Measurements from ENCODE around the gene MOSMO.

DNA sequence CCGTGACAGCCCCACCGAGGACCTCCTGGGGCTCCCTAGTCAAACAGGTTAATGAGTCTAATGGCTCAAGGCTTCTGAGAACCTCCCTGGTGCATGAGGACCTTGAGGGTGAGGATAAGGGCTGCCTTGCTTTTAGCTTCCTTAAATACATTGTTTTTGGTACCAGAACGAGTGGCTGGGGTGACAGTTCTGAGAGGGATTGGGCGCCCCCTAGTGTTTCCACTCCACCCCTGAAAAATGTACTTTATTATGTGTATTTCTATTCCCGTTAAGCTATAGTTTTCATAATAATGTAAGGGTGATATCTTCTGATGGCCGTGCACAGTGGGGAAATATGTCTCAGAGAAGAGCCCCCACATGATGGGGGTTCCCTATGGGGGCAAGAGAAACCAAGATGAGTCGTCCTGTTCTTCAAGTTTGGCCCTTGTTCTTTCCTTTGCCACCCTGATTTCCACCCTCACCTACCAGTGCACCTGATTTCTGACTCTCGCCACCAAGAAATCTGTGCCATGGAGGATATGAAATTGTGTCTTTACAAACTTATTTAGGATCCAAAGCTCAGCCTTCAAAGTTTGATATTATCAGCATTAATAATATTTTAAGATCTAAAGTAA lies 69.9 kb downstream of the MOSMO start:
- TF ChIP-seq, protein P1, sequence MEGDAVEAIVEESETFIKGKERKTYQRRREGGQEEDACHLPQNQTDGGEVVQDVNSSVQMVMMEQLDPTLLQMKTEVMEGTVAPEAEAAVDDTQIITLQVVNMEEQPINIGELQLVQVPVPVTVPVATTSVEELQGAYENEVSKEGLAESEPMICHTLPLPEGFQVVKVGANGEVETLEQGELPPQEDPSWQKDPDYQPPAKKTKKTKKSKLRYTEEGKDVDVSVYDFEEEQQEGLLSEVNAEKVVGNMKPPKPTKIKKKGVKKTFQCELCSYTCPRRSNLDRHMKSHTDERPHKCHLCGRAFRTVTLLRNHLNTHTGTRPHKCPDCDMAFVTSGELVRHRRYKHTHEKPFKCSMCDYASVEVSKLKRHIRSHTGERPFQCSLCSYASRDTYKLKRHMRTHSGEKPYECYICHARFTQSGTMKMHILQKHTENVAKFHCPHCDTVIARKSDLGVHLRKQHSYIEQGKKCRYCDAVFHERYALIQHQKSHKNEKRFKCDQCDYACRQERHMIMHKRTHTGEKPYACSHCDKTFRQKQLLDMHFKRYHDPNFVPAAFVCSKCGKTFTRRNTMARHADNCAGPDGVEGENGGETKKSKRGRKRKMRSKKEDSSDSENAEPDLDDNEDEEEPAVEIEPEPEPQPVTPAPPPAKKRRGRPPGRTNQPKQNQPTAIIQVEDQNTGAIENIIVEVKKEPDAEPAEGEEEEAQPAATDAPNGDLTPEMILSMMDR (IDR thresholded peaks at IDR 0.05; ENCODE audit: extremely low read depth in 1 of 2, insufficient read depth in 1 of 2, low read depth in 1 of 2, low read length in 2 of 2), result peak; percentile 76 to 77
- no peak for TF ChIP-seq JUN (IDR thresholded peaks at IDR 0.05; ENCODE audit: borderline replicate concordance, insufficient read depth, insufficient read length, low read depth)

Measured in endothelial cell of umbilical vein (primary cell).